ENCODE results near the gene RAB25.

RAB25 gene

DNA sequence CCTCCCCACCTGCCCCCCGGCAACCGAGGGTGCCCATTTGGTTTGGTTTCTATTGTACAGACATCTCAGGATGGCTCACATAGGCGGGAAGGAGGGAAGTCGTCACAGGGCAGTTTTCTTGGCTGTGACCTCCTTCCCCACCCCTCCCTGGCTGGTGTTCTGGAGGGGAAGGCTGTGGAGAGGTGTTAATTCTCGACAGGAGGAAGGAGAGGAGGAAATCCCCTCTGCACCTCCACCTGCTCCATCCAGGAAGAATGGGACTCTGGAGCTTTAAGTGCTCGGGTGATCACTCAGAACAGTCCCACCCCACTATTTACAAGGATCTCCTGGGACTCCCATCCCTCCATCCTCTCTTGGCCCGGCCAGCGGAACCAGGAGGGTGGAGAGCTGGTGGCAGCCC, 13.7 kb downstream of the RAB25 start:
- no peak overlapping the region for H3K4me3 ChIP-seq (ENCODE audit: low read depth, low read length)
- TF ChIP-seq, protein P1, sequence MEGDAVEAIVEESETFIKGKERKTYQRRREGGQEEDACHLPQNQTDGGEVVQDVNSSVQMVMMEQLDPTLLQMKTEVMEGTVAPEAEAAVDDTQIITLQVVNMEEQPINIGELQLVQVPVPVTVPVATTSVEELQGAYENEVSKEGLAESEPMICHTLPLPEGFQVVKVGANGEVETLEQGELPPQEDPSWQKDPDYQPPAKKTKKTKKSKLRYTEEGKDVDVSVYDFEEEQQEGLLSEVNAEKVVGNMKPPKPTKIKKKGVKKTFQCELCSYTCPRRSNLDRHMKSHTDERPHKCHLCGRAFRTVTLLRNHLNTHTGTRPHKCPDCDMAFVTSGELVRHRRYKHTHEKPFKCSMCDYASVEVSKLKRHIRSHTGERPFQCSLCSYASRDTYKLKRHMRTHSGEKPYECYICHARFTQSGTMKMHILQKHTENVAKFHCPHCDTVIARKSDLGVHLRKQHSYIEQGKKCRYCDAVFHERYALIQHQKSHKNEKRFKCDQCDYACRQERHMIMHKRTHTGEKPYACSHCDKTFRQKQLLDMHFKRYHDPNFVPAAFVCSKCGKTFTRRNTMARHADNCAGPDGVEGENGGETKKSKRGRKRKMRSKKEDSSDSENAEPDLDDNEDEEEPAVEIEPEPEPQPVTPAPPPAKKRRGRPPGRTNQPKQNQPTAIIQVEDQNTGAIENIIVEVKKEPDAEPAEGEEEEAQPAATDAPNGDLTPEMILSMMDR (IDR thresholded peaks at IDR 0.05; ENCODE audit: low read depth, low read length) = no peak

DNA sequence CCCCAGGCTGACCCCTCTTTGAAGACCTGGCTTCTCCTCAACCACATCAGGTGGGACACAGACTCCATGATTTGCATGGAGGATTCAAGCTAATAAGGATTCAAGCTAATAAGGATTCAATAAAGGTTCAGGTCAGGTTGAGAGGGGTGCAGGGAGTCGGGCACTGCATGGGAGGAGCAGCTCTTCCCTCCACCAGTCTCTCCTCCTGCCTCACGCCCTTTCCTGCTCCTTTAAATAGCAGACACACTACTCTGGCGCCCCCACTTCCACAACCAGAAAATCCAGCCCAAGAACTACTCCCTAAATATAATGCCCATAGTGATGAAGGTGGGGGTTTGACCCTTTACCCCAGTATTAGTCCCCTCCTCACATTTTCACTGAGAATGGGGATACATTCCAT, 14.2 kb downstream of the RAB25 start:
- TF ChIP-seq, protein P1 (IDR thresholded peaks at IDR 0.05; ENCODE audit: low read depth, low read length) = no peak
- H3K4me3 ChIP-seq (ENCODE audit: low read depth, low read length) = no peak overlapping the region

DNA sequence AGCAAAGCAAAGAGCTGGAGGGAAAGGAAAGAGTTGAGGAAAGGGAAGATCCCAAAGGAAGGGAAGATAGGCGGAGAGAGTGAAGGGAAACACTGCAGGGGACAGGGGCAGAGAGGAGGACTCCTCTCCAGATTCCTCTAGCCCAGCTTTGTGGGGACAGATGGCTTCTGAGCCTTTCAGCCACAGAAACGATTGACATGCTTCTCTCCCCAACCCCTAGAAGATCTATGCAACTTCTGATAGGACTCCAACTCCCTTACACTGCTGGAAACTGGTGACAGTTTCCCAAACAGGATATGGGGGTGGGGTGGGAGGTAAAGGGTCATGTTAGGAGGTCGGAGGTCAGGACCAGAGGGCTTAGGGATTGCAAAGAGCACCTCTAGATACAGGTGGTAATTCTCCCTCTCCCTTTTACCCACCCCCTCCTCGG, 14.8 kb downstream of the RAB25 start:
- H3K4me3 ChIP-seq (ENCODE audit: low read depth, low read length) = no peak overlapping the region
- TF ChIP-seq, protein P1 (IDR thresholded peaks at IDR 0.05; ENCODE audit: low read depth, low read length) = no peak

DNA sequence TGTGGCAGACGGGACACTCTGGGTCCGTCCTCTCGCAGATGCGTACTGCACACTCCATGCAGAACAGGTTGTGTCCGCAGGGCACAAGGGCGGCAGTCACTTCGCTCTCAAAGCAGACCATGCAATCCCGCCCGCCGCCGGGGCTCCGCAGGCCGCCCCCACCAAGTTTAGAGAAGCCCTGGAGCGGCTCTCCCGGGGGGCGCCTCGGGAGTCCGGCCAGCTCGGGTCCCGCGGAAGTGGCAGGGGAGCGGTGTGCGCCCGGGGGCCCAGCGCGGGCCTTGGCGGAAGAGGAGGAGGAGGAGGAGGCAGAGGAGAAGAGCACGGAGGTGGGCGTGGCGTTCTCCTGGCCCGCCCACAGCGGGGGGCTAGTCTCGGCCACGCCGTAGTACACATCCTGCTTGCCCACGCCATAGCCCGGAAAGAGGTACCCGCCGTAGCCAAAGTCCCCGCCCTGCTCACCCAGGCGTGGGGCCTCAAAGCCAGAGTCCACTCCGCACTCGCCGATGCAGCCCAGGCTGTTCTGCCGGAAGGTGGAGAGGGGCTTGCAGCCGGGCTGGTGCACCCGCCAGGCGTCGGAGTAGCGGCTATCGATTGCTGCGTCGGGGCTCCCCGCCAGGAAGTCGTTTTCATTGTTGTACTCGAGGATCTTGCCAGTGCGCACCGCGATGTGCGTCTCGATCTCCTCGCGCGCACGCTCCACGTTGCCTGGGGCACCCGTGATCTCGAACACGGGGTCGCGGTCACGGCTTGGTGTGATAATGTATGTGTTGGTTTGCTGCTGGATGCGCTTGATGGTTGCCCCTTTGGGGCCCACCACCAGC, 15.9 kb downstream of the RAB25 start:
- H3K4me3 ChIP-seq (ENCODE audit: low read depth, low read length) = no peak overlapping the region
- TF ChIP-seq, protein P1 (IDR thresholded peaks at IDR 0.05; ENCODE audit: low read depth, low read length) = no peak

DNA sequence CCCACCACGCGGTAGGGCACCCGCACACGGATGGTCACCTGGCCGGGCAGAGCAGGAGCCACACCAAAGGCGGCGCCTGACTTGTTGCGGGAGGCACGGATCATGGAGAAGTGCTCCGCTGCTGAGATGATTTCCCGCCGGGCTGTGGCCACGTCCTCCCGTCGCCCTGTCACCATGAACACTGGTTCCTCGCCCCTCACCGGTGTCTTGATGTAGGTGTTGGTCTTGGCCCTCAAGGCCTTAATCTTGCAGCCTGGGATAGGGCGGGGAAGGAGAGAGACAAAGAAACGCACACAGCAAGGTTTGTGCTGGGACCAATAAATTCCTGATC, 16.4 kb downstream of the RAB25 start:
- TF ChIP-seq, protein P1 (IDR thresholded peaks at IDR 0.05; ENCODE audit: low read depth, low read length) = no peak
- no peak overlapping the region for H3K4me3 ChIP-seq (ENCODE audit: low read depth, low read length)

DNA sequence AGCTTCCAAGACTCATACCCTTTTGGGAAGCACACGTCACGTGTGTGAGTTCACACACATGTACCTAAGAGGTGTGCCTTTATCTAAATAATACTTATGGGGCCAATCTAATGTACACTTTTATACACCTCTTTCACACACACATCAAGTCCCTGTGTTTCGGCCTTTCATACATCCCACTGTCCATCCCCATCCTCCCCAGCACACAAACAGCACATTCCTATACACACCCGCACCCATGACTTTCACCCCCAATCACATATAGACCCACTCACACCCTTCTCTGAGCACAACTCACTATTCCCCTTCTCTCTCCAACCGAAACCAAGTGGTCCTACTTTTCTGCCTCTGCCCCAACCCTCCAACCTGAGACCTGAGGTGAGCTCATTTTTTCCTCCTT, 17.8 kb downstream of the RAB25 start:
- H3K4me3 ChIP-seq (ENCODE audit: low read depth, low read length) = no peak overlapping the region
- TF ChIP-seq, protein P1 (IDR thresholded peaks at IDR 0.05; ENCODE audit: low read depth, low read length) = no peak

DNA sequence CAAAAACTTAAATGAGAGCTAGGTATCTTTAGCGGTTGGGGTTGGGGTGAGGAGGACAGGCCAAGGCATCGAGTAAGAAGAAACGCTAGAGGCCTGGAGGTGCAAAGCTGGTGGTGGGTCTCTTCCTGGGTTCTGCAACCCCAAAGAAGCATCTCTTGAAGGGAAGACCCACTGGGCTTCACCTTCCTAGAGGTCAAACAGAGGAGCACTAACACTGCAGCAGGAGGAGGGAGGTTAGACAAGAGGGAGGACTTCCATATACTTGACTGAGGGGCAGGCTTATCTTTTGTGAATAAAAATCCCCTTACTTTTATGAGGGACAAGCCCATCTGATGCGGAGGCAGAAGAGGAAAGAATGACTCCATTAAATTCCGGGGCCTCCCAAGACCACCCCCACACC, 18.8 kb downstream of the RAB25 start:
- TF ChIP-seq, protein P1 (IDR thresholded peaks at IDR 0.05; ENCODE audit: low read depth, low read length) = no peak
- H3K4me3 ChIP-seq (ENCODE audit: low read depth, low read length) = peak overlapping the region; percentile 76
